Ovary (tissue), 3 donors: Measurements from ENCODE around the gene RAPH1.

Source experiments
- CTCF ChIP-seq, 3 donors: fragments of 450-650 bp in 2 of 3; fragments of 200-600 bp in 1 of 3; IDR thresholded peaks; one replicate each; pipeline versions ENCODE4 v1.5.1 to v1.8.0; 2016 to 2022; ENCODE audit warnings: antibody characterized with exemption in 3 of 3, mild to moderate bottlenecking in 1 of 3
- EP300 ChIP-seq: sonication (generic); formaldehyde crosslinking; IDR thresholded peaks from one replicate; pipeline ENCODE4 v1.6.1; 2017; ENCODE audit warnings: antibody characterized with exemption
- POLR2A ChIP-seq: fragments of 450-650 bp; IDR thresholded peaks from one replicate; pipeline ENCODE4 v1.6.1; 2017; ENCODE audit warnings: antibody characterized with exemption, mild to moderate bottlenecking, moderate library complexity
- donor health status: DM: no; HTN: no; CAD: no.

GRCh38 chr2:203444738-203445137 is 90.4 kb downstream of the RAPH1 start:
- TF ChIP-seq POLR2A = no peak
- TF ChIP-seq CTCF (IDR thresholded peaks at IDR 0.05) = no peak
- no peak for TF ChIP-seq EP300
